Neural progenitor cell (in vitro differentiated cells): Measurements from ENCODE around the gene KLRG1. TPM values are rescaled to one million over a fixed set of nuclear protein-coding genes. Genes with fewer than 3 reads are reported as not detected.

Experiments
- DNase-seq: peaks from one replicate; pipeline ENCODE4 v3.0.0-alpha.2; 2016; ENCODE audit warnings: low spot score
- H2AFZ ChIP-seq: fragments of 200-600 bp; sonication (generic); replicated peaks from 2 replicates; pipeline ENCODE4 v1.6.1; 2016; ENCODE audit warnings: antibody characterized with exemption
- H3F3A ChIP-seq: fragments of 200-600 bp; sonication (generic); 2 replicates; pipeline ENCODE4 v1.6.1; 2016; ENCODE audit warnings: antibody characterized with exemption, low read depth
- H3K27ac ChIP-seq: fragments of 200-600 bp; sonication (generic); 2 replicates; pipeline ENCODE4 v1.5.1; 2016; ENCODE audit warnings: mild to moderate bottlenecking
- H3K27me3 ChIP-seq: fragments of 200-600 bp; sonication (generic); 2 replicates; pipeline ENCODE4 v1.6.1; 2016; ENCODE audit warnings: mild to moderate bottlenecking, moderate library complexity
- H3K36me3 ChIP-seq: fragments of 200-600 bp; sonication (generic); 2 replicates; pipeline ENCODE4 v1.5.1; 2016
- H3K4me1 ChIP-seq: fragments of 200-600 bp; sonication (generic); 2 replicates; pipeline ENCODE4 v1.6.1; 2016; ENCODE audit warnings: mixed run types
- H3K4me2 ChIP-seq: fragments of 200-600 bp; sonication (generic); 2 replicates; pipeline ENCODE4 v1.6.1; 2016
- H3K4me3 ChIP-seq: fragments of 200-600 bp; sonication (generic); 2 replicates; pipeline ENCODE4 v1.5.1; 2016
- H3K79me2 ChIP-seq: fragments of 200-600 bp; sonication (generic); 2 replicates; pipeline ENCODE4 v1.6.1; 2016; ENCODE audit warnings: low read depth
- H3K9ac ChIP-seq: fragments of 200-600 bp; sonication (generic); 2 replicates; pipeline ENCODE4 v1.6.1; 2016
- H3K9me3 ChIP-seq: fragments of 200-600 bp; sonication (generic); 2 replicates; pipeline ENCODE4 v1.5.1; 2016; ENCODE audit warnings: low read depth
- H4K20me1 ChIP-seq: fragments of 200-600 bp; sonication (generic); 2 replicates; pipeline ENCODE4 v1.6.1; 2016; ENCODE audit warnings: low read depth
- H3K27ac Mint-ChIP-seq: 3 replicates; pipeline ENCODE4 v1.8.0; 2021; ENCODE audit warnings: mixed read lengths
- H3K27me3 Mint-ChIP-seq: 2 replicates; pipeline ENCODE4 v1.8.0; 2022; ENCODE audit warnings: low read depth, mild to moderate bottlenecking, inconsistent platforms, moderate library complexity, mixed read lengths; ENCODE audit not compliant: insufficient read depth
- H3K36me3 Mint-ChIP-seq: 3 replicates; pipeline ENCODE4 v1.8.0; 2021; ENCODE audit warnings: mixed read lengths
- H3K4me1 Mint-ChIP-seq: 3 replicates; pipeline ENCODE4 v1.8.0; 2021; ENCODE audit warnings: mixed read lengths
- H3K4me3 Mint-ChIP-seq: 3 replicates; pipeline ENCODE4 v1.8.0; 2021; ENCODE audit warnings: mild to moderate bottlenecking, moderate library complexity, mixed read lengths
- H3K9me3 Mint-ChIP-seq: 3 replicates; pipeline ENCODE4 v1.8.0; 2020; ENCODE audit warnings: mixed read lengths
- EZH2 ChIP-seq: fragments of 200-600 bp; sonication (generic); IDR thresholded peaks from 2 replicates; pipeline ENCODE4 v1.6.1; 2017; ENCODE audit warnings: antibody characterized with exemption, mild to moderate bottlenecking, moderate library complexity
- EZH2phosphoT487 ChIP-seq: fragments of 200-600 bp; sonication (generic); IDR thresholded peaks from 2 replicates; pipeline ENCODE4 v1.6.1; 2017; ENCODE audit warnings: antibody characterized with exemption
- total RNA-seq: library from RNA; depleted of rRNA; stranded (reverse); fragments of >200 nt; gene quantifications from 2 replicates; pipeline ENCODE4 v1.2.3, GENCODE V29; 2015; ENCODE audit warnings: low replicate concordance
- TF ChIP-seq, protein P1 (sequence below): fragments of 200-600 bp; sonication (generic); IDR thresholded peaks from 2 replicates; pipeline ENCODE4 v1.5.1; 2017; ENCODE audit warnings: antibody characterized with exemption, mild to moderate bottlenecking

The KLRG1 gene
- total RNA-seq, 1 donor from 2014 or later, result 26.9 TPM

DNA sequence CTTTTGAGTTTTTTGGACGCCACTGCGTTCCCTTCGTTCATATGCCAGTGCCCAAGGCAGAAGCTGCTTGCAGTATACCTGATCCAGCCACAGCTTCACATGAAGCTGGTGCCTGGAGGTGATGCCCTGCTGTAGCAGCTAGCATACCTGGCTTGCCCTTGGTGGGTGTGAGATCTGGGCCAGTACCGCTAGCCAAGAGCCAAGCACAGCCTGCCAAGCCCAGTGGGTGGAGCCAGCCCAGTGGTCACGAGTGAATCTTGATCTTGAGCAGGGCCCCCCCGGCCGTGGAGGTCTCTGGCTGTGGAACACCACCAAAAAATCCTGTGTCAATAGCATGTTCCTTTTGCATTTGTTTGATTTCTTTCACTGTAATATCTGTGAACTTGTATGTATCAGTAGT lies 32.6 kb upstream of the KLRG1 start:
- Mint-ChIP-seq H3K27ac (no peak overlapping the region), H3K9me3 (peaks cover 7% of the 10 kb centered on the region), H3K4me3 (no peak overlapping the region), H3K36me3 (peaks cover 17% of the 10 kb centered on the region), H3K27me3 (no peaks in the 10 kb centered on the region), H3K4me1 (no peaks in the 10 kb centered on the region)
- Histone ChIP-seq H3K27me3 (no peaks in the 10 kb centered on the region), H3K9ac (no peak overlapping the region), H3K4me2 (no peak overlapping the region), H3K79me2 (no peaks in the 10 kb centered on the region), H3K27ac (no peak overlapping the region), H3K4me3 (no peak overlapping the region), H4K20me1 (no peaks in the 10 kb centered on the region), H3K9me3 (no peaks in the 10 kb centered on the region), H3K4me1 (no peaks in the 10 kb centered on the region), H2AFZ (no peak overlapping the region), H3F3A (no peaks in the 10 kb centered on the region), H3K36me3 (no peaks in the 10 kb centered on the region)
- no peak for DNase-seq
- TF ChIP-seq EZH2phosphoT487, result no peak
- no peak for TF ChIP-seq EZH2
- TF ChIP-seq, protein P1, sequence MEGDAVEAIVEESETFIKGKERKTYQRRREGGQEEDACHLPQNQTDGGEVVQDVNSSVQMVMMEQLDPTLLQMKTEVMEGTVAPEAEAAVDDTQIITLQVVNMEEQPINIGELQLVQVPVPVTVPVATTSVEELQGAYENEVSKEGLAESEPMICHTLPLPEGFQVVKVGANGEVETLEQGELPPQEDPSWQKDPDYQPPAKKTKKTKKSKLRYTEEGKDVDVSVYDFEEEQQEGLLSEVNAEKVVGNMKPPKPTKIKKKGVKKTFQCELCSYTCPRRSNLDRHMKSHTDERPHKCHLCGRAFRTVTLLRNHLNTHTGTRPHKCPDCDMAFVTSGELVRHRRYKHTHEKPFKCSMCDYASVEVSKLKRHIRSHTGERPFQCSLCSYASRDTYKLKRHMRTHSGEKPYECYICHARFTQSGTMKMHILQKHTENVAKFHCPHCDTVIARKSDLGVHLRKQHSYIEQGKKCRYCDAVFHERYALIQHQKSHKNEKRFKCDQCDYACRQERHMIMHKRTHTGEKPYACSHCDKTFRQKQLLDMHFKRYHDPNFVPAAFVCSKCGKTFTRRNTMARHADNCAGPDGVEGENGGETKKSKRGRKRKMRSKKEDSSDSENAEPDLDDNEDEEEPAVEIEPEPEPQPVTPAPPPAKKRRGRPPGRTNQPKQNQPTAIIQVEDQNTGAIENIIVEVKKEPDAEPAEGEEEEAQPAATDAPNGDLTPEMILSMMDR, result no peak

DNA sequence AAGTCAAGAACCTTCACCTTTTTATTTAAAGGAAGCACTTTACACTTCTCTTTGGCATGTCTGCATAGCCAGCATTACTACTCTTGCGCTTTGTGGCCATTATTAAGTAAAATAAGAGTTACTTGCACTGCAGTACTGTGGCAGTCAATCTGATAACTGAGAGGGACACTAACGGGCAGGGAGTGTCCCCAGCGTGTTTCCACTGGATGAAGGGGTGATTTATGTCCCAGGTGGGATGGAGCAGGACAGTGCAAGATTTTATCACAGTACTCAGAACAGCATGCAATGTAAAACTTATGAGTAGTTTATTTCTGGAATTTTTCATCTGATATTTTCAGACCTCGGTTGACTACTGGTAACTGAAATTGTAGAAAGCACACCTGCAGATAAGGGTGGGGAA lies 31.8 kb upstream of the KLRG1 start:
- Histone ChIP-seq H3K27ac (no peak overlapping the region), H2AFZ (no peak overlapping the region), H3F3A (no peaks in the 10 kb centered on the region), H3K4me1 (no peaks in the 10 kb centered on the region), H3K36me3 (no peaks in the 10 kb centered on the region), H3K4me2 (no peak overlapping the region), H3K27me3 (no peaks in the 10 kb centered on the region), H3K9me3 (no peaks in the 10 kb centered on the region), H4K20me1 (no peaks in the 10 kb centered on the region), H3K9ac (no peak overlapping the region), H3K4me3 (no peak overlapping the region), H3K79me2 (no peaks in the 10 kb centered on the region)
- Mint-ChIP-seq H3K9me3 (peaks cover 13% of the 10 kb centered on the region), H3K4me1 (no peaks in the 10 kb centered on the region), H3K4me3 (no peak overlapping the region), H3K27ac (no peak overlapping the region), H3K27me3 (peaks cover 3% of the 10 kb centered on the region), H3K36me3 (peaks cover 20% of the 10 kb centered on the region)
- TF ChIP-seq, protein P1, result no peak
- TF ChIP-seq EZH2 (no peak), EZH2phosphoT487 (no peak)
- DNase-seq, result no peak

DNA sequence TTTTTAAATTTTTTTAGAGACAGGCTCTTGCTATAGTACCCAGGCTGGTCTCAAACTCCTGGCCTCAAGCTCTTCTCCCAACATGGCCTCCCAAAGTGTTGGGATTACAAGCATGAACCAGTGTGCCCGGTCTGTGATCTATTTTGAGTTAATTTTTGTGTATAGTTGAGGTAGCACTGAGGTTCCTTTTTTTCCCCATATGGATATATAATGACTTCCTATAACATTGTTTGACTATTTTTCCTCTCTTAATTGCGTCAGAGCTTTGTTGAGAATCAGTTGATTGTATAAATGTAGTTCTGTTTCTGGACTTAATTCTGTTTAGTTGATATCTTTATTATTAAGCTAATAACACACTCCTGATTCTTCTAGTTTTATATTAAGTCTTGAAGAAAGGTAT lies 31.3 kb upstream of the KLRG1 start:
- TF ChIP-seq, protein P1, result no peak
- TF ChIP-seq EZH2 (no peak), EZH2phosphoT487 (no peak)
- no peak overlapping the region for H3K4me3 Mint-ChIP-seq

More for the DNA sequence above, 31.3 kb upstream of the KLRG1 start:
- Histone ChIP-seq H4K20me1 (no peaks in the 10 kb centered on the region), H3K36me3 (no peaks in the 10 kb centered on the region), H3K9me3 (no peaks in the 10 kb centered on the region), H3K4me1 (no peaks in the 10 kb centered on the region), H3K79me2 (no peaks in the 10 kb centered on the region), H3K4me2 (no peak overlapping the region), H3K27me3 (no peaks in the 10 kb centered on the region), H3K27ac (no peak overlapping the region), H3F3A (no peaks in the 10 kb centered on the region), H3K4me3 (no peak overlapping the region), H3K9ac (no peak overlapping the region), H2AFZ (no peak overlapping the region)
- Mint-ChIP-seq H3K4me1 (no peaks in the 10 kb centered on the region), H3K9me3 (peaks cover 12% of the 10 kb centered on the region), H3K27me3 (peaks cover 3% of the 10 kb centered on the region), H3K36me3 (peaks cover 18% of the 10 kb centered on the region), H3K27ac (no peak overlapping the region)
- no peak for DNase-seq
